Measurements from ENCODE around the gene ADAMTS17.

ADAMTS17 gene

GRCh38 chr15:99973351-99973750 lies 368.4 kb downstream of the ADAMTS17 start:
- H3K4me3 ChIP-seq: no peak overlapping the region
- TF ChIP-seq CTCF (IDR thresholded peaks at IDR 0.05): no peak
- DNase-seq (ENCODE audit: low spot score): no peak
- H3K27ac ChIP-seq: no peak overlapping the region

DNA sequence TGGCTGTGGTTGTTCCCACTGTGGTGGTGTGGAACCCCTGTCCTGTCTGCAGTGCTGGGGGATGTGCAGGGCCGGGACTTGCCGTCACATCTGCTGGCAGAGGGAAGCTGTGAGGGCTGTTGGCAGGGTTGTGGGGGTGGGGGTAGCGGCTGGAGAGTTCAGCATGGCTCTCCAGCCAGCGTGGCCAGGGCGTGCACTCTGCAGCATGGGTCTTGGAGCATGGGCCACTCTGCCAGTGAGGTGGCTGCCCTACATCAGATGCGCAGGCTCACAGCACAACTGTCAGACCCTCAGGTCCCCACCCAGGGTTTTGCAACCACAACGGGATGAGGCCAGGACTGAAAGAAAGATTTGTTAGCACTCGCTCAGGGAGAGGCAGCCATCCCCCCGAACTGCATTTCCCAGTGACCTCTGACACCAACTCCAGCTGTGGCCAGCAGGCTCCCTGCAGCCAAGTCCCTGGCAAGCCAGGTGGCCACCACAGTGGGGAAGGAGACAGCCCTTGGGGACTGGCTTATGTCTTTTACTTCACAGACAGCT lies 370.8 kb downstream of the ADAMTS17 start:
- TF ChIP-seq CTCF (IDR thresholded peaks at IDR 0.05): no peak
- DNase-seq (ENCODE audit: low spot score): no peak

DNA sequence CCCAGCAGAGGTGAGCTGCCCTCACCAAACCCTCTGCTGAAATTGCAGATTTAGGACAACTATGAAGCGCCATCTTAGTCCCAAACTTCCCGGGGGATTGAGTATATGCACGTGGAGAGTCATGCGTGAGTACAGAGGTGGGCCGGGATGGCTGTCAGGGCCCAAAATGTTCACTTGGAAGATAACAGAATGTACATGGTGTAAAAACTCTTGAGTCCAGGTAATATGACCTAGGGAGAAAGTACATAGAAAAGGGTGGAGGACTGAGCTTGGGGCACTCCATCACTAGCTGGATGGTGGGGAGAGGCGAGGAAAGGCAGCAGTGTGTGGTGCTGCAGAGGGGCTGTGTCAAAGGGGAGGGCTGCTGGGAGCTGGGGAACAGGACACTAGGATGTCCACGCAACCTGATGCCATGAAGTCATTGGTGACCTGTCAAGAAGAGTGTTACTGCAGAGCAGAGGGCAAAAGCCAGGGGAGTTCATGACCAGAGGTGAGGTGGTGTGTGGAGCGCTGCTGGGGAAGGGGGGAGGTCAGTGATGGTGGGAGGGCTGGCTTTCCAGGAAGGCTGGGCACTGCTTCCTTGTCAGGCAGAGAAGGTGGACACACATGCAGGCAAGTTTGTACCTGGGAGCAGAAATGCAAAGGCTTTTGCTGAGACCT lies 372.4 kb downstream of the ADAMTS17 start:
- Histone ChIP-seq H3K4me3 (no peak overlapping the region), H3K27ac (no peak overlapping the region)
- no peak for TF ChIP-seq CTCF (IDR thresholded peaks at IDR 0.05)
- peak; percentile 46 for DNase-seq (ENCODE audit: low spot score)

More for the DNA sequence above, 370.8 kb downstream of the ADAMTS17 start:
- H3K4me3 ChIP-seq: no peak overlapping the region
- no peak overlapping the region for H3K27ac ChIP-seq

- Histone ChIP-seq H3K4me3 (no peak overlapping the region), H3K27ac (no peak overlapping the region)
- DNase-seq (ENCODE audit: low spot score): peak; percentile 58
- no peak for TF ChIP-seq CTCF (IDR thresholded peaks at IDR 0.05)
Observed at GRCh38 chr15:99967841-99968371, 373.9 kb downstream of the ADAMTS17 start.

- no peak overlapping the region for H3K4me3 ChIP-seq
- no peak for TF ChIP-seq CTCF (IDR thresholded peaks at IDR 0.05)
- H3K27ac ChIP-seq: no peak overlapping the region
- DNase-seq (ENCODE audit: low spot score): no peak
Observed at GRCh38 chr15:99966815-99967214, 375.0 kb downstream of the ADAMTS17 start.

- Histone ChIP-seq H3K27ac (no peak overlapping the region), H3K4me3 (no peak overlapping the region)
- TF ChIP-seq CTCF (IDR thresholded peaks at IDR 0.05): no peak
- DNase-seq (ENCODE audit: low spot score): peak; percentile 26
Observed at GRCh38 chr15:99965376-99965775, 376.4 kb downstream of the ADAMTS17 start.

- H3K27ac ChIP-seq: no peak overlapping the region
- no peak overlapping the region for H3K4me3 ChIP-seq
- no peak for TF ChIP-seq CTCF (IDR thresholded peaks at IDR 0.05)
- DNase-seq (ENCODE audit: low spot score): peak; percentile 47
Observed at GRCh38 chr15:99963976-99964375, 377.8 kb downstream of the ADAMTS17 start.
